GM18867 (cell line): ENCODE data around the gene ALK.
A peak's percentile ranks its signal among the peaks of the same experiment; 100 is the strongest.

ENCODE experiments used
- ATAC-seq: cut with Tn5 transposase; IDR thresholded peaks from one replicate; pipeline ENCODE4 v1.9.1; 2021; ENCODE audit warnings: mild to moderate bottlenecking, moderate library complexity; ENCODE audit not compliant: unreplicated experiment

The ALK gene

DNA sequence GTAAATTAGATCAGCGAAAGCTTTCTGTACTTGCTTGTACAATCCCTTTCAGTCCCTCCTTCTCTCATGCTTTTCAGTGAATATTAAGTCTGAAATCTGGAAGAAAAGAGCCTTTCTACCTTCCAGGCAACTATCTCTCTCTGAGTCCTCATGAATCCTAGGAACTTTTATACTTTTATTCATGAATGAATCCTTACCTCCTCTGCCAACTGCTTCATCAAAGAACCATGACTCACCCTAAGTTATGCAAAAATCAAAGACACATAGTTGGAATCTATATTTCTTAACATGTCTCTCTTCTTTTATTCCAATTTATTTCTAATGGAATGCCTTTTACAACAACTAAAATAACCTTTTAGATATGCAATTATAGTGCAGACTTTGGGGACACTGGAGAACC is 412.0 kb downstream of the ALK start:
- no peak for ATAC-seq

DNA sequence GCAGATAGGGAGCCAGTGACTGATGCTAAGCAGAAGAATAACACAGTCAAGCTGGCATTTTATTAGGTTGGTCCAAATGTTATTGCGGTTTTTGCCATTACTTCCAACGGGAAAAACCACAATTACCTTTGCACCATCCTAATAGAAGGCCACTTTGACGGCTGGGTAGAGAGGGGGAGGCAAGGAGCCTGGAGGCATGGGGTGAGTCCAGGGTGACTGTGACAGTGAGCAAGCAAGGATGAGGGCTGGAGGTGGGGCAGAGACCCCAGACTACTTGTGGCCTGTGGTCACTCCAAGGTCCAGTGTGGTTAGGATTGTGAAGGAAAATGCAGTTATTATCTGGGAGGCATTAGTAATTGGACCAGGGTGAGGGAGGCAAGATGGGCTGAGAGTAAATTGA is 416.6 kb downstream of the ALK start:
- no peak for ATAC-seq

DNA sequence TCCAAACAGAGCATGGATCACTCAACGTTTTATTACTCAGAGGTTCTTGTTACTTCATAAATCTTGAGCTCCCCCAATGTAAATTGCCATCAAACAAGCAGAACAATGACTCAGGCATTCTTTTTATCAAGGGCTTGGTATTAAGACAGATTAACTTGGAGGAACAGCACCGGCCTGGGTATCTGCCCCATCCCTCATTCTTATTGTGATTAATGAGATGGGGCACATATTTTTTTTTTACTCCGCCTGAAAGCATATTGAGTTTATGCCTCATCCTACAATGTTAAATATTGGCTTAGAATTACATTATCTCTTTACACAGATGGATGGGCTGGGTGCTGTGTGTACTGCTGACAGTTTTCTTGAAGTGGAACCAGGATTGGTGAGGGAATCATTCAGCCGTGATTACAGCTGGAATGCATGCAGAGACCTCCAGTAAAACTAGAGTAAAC is 418.9 kb downstream of the ALK start:
- ATAC-seq, result no peak

DNA sequence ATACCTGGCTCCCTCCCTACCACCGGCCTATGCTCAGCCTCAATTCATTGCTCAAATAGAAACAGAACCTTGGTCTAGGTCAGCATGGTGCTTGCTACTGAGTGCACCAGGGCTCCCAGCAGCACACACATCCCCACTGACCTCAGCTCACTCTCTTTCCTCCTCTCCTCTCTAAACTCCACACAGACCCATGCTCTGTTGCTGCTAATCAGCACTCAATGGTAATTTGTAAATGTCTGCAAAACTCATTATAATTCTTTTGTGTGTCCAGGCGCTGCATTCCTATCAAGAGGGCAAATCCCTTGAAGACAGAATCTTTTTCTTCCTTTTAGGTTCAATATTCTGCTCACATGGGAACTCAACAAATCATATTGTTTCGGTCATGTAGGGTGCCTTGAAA is 424.0 kb downstream of the ALK start:
- ATAC-seq, result no peak

DNA sequence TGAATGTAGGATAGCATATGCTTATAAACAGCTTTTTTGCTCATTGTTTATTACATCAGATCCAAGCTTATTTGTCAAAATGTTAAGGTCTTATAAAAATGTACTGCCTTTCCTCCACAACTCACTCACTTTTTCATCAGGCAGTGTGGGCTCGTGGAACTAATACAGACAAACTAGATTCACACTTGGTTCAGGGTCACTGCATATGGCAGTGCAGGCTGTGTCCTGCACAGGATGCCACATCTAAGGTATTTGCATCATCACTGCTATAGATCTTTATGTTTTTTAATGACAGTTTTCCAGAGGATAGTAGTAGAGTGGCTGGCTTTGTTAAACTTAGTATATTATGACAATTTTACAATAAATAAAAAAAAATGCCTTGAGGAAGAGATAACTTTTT is 425.2 kb downstream of the ALK start:
- no peak for ATAC-seq

DNA sequence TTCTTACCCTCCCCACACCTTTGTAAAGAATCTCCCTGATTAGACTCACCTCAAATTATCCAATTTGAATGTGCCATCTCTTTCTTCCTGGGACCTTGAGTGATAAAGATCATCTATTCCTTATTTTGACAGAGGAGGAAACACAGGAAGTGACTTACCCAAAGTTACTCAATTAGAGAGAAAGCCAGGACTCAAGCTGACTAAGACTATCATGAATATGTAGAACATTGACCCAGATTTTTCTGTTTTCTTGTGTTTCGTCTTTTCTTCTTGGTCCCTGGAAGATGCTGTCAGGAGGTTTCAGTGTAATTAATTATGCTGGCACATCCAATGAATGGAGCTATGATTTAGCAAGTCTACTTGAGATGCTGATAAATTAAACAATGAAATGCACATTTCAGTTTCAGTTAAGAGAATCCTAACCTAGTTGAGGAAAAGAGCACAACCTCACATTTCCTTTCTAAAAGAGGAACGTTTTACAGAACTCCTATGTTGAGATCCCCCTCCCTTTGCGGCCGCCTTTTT is 425.8 kb downstream of the ALK start:
- no peak for ATAC-seq

DNA sequence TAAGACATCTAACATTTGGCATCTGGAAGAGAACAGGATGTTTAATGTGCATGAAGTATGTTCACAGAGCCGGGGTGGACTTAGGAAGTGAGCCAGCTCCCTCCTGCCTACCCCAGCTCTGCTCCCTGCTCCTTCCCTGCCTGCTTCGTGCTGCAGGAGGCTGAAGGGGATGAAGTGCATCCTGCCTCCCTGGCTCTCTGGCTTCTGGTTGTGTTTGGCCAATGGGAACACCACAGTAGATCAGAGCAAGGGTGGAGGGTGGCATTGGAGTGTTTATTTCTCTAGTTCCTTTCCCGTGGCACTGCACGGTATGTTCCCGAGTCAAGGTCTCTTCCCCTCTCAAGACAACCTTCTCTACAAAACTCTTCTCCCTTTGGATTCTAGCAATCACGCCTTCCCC is 426.3 kb downstream of the ALK start:
- no peak for ATAC-seq

DNA sequence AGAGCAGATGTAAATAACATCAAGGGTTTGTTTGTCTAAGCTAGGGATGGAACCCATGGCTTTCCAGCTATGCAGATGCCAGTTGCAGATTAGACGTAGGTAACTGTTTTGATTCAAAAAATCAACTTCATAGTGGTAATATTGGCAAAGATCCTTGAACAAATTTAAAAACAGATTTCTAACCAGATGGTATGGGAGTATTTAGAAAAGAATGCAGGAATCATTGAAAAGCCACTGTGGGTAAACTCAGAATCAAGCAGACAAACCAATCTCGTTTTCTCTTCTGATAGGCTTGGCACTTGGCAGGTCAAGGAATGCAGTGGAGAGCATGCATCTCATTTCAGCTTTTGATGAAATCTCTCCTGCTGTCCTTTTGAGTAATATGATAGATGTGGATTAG is 428.7 kb downstream of the ALK start:
- ATAC-seq, result no peak

DNA sequence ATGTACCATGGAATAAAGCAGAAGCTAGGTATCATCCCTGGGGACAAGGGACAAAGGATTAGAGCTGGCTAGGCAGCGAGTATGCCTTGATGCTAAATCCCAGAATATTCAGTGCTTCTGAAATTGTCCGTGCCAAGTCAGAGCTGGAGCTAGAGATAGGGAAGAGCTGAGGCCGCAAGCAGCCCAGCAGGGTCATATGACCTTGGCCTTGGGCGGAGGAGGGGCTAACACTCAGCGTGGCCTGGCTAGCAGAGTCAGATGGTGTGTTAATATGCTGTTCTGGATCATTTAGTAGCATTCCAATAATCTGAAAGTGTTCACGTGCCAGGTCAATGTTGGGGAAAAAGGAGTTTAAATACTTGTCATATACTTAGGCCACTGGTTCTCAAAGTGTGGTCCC is 431.3 kb downstream of the ALK start:
- ATAC-seq, result no peak

DNA sequence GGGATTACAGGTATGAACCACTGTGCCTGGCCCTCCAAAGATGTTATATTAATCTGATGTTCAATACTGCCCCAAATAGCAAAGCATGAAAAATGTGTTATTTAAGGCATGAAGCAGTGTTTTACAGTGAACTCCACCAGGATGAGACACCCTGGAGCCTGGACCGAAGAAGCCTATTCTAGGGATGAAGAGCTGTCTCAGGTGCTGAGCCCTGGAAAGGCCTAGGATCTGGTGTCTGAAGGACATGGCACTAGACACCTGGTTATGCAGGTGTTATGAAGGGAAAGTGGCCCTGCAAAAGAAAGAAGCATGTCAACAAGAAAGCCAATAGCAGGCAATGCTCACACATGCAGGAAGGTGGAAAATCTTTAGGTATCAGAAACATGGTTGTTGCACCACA is 431.8 kb downstream of the ALK start:
- ATAC-seq, result no peak

DNA sequence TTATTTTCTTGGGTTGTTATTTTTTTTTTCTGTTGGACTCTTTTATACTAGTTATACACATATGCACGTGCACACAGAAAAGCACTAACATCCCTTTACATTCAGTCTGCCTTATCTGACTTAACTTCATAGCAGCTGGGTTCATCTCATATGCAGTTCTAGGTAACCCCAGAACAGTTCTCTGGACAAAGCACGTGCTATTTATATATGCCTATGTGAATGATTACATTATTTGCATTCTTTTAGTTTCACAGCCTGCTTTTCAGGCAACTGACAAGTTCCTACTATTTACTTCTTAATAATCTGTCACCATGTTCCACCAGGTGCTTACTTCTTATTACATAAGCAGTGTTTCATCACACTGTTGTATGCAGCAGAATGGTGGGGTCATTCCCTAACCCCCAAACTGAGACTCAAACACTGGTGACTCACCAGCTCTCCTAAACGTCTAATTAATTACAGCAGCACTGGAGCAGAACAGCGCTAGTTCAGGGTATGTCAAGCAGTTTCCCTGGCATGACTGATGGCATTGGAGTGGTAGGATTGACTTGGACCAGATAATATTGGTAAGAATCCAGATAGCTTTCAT is 433.3 kb downstream of the ALK start:
- peak; percentile 80 for ATAC-seq

DNA sequence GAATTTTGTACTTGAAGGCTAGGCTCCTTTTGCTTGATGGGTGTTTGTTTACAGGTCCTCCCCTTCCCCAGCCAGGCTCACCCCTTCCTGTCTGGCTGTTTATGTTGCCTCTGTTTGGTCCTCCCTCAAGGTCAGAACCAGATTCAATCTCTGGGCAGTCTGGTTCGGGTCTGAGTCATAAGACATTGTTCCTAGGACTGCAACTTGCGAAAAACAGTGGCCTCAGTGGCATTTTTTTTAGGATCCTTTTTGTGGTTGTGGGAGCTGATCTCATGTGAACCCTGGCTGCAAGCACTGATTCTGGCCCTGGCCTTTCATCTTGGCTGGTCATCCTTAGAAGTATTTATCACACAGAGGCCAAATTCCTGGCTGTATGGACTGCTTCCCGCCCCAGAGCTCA is 435.8 kb downstream of the ALK start:
- no peak for ATAC-seq

DNA sequence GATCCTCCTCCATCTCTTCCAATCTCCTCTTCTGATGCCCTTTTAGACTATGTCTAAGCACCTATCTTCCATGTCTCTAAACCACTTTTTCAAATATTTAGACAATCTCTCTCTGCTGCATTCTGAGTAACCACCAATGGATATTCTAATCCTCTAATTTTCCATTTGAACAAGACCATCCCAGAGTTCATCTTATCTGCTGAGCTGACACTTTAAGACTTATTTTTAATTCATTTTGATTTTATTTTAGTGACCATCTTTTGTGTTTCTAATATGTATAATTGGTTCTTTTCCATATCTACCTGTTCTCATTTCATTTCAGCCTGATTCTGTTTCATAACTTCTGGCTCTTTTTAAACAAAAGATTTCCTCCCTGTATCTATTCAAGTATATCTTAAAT is 436.3 kb downstream of the ALK start:
- ATAC-seq, result no peak

DNA sequence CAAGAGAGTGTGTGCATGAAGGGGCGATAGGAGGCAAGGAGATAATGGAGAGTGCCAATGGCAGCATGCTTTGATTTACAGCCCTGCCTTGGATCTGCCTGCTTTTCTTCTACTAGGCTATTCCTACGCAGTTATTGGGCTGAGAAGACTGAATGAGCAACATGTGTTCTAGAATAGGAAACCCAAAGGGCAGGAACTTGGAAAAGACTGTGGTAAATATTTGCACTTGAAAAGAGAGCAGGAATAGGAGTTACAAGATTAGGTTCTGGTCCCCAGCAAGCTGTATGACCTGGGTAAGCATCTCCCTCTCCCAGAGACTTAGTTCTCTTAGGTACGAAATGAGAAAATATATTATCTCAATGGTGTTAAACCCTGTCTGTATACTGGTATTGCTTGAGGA is 438.5 kb downstream of the ALK start:
- no peak for ATAC-seq

DNA sequence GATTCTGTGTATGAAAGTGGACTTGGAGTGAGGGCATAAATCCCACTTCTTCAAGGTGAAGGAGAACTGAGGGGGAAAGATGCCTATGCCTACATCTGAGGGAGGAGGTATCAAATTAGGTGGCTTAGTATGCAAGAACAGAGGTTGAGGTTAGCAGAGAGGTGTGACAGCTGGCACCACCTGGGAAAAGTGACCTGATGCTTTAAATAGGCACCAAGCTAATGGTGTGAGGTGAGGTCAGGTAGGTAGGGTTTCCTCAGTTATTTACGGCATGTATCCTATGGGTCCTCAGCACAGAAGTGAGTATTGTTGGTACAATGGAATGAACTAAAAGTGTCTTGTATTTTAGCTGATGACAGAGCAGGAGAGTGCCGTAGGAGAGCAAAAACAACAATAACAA is 439.0 kb downstream of the ALK start:
- ATAC-seq, result no peak

DNA sequence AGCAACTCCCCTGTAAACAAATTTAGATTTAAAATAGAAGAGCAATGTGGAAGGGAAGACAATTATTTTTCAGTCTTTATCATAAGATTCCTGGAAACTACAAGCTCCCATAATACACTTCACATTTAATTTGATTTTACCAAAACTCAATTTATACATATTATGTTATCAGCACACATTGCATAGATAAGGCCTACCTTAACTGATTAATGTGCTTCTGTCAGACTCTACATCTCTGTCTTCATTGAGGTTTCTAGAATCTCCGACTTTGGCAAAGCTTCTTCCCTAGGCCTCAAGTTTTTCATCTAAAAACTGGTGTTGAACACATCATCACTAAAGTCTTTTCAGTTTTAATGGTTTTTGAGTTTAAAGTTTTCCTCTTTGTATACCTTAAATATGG is 440.1 kb downstream of the ALK start:
- no peak for ATAC-seq

DNA sequence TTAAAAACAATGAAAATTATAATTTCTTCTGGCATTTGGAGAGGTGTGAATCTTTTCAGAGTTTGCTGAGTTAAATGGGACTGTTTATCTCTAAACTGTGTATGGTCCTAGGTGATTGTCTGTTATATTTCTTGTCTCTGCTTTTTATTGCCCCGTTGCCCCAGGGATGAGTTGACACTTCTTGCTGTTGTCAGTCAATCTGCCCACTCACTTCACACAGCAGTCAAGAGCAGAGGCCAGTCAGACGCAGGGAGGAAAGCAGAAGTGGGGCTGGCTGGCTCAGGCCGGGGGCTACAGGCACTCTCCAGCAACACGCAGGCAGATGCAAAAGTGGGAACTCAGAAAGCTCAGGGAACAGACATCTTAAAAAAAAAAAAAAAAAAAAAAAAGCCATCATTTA is 441.0 kb downstream of the ALK start:
- peak; percentile 67 for ATAC-seq

DNA sequence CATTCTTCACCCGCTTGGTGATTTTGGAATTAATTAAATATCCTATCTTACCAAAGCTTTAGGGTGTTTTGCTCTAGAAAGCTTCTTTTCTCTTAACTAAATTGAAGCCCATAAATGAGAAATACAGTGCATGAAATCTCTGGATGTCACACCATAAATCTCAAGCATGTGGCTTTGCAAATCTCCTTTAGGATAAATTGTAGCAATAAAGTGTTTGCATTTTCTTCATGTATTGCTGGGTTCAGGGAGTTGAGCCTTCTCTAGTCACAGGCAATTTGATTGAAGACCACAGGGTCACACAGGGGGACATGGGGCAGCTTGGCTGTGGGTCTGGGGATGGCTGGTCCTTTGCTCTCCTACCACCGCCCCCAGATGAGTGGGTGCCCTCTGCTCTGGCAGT is 442.0 kb downstream of the ALK start:
- no peak for ATAC-seq

DNA sequence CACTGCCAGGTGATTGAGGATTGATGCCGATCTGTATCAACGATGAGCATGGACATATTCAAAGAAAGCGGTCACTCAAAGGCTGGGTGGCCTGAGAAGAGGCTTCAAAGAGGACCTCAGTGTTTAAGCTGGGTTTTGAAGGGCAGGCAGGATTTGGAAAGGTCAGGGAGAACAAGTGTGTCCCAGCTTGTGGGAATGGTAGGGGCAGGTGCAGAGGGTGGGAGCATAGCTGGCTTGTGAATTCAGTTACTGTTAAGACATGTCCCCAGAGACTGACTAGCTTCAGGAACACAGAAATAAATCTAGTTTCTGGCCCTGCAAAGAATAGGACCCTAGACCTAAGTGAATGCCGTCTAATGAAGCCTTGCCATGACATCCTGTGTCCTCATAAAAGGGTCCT is 442.7 kb downstream of the ALK start:
- ATAC-seq, result no peak

DNA sequence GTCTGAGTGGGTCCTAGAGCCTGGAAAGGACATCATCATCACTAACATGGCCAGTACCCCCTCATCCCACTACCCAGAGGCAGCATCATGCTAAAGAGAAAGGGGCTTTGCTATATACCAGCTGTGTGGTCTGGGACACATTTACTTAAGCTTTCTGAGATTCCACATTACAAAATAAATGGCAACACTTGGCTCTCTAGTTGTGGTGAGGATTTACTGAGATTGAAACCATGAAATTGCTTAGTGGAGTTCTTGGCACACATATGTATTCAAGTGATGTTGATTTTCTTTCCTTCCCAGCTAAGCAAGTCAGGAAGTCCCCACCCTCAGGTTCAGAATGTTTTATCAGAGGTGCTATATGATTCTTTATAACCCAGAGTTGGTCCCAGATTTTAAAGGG is 444.2 kb downstream of the ALK start:
- no peak for ATAC-seq

DNA sequence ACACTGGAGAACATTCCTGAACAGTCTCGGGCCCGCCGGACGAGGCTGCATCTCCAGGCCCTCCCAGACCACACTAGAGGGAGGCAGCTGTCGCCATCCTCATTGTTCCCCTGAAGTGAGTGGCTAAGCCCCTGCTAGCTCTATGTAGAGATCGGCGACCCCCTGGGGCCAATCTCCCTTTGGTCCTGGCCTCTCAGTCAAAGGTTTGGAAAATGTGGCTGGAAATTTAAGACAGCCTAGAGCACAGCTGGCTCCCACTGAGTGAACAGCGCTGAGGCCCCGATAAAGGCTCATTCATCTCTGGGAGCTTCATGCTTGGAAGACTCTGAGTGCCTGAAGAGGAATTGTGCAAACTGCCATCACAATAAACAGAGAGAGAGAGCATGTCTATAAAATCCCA is 445.9 kb downstream of the ALK start:
- no peak for ATAC-seq

DNA sequence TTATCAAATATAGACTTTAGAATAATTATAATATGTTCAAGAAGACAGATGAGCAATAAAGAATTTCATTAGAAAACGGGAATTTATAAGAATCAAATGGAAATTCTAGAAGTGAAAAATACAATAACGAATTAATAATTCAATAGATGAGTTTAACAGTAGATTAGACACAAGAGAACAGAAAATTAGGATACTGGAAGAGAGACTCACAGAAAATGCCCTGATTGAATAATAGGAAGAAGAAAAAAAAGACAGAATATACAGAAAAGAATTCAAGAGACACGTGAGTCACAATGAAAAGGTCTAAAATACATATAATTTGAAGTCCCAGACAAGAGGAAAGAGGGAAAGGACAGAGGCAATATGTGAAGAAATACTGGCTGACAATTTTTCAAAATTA is 451.4 kb downstream of the ALK start:
- ATAC-seq, result no peak

DNA sequence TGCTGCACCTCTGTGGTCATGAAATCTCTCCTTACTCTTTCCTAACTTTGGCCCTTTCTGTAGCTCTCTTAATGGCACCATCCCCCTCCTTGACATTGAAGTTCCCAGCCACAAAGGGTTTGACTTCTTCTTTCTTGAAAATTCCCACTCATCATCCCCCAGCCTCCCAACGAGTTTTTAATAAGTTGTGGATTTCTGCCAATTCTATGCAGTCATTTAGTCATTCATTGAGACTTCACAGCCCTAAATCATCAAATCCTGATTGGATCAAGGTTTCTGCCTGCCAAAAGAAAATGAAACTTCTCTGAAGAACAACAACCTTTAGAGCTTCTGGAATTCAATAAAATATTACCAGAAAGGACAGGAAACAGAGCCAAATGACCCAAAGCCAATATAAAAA is 451.9 kb downstream of the ALK start:
- no peak for ATAC-seq
